PC-3 (cell line): Measurements from ENCODE around the gene BMP2K.

Experiments
- EZH2 ChIP-seq: fragments of 300-600 bp; sonication (generic); IDR thresholded peaks from one replicate; pipeline ENCODE4 v1.6.1; 2017; ENCODE audit warnings: antibody characterized with exemption, mild to moderate bottlenecking, low read length; ENCODE audit not compliant: unreplicated experiment
- EZH2phosphoT487 ChIP-seq: fragments of 300-600 bp; sonication (generic); IDR thresholded peaks from 2 replicates; pipeline ENCODE4 v1.6.1; 2018; ENCODE audit warnings: mild to moderate bottlenecking, antibody characterized with exemption, low read length, borderline replicate concordance
- TF ChIP-seq, protein P1 (sequence below): fragments of 300-600 bp; sonication (generic); conservative IDR thresholded peaks from 2 replicates; pipeline ENCODE4 v1.5.1; 2017; ENCODE audit warnings: antibody characterized with exemption, low read depth, mild to moderate bottlenecking, low read length

DNA sequence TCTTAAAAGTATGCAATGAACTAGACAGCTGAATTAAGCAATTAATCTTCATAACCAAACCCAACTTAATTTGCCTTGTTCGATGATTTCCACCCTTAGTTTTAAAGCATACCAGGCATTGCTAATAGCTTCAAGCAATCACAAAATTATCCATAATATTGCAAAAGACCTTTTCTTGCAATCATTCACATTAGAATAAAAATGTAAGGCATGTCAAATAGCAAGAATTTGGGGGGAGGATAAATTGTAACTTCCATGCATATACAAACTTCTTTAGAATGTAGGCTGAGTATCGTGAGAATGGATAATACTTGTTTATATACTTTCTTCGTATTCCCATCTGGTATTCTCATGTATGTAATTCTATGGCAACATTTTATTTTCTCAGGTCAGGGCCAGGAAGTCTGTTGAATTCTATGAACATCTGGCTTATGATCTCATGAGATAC lies 28.7 kb upstream of the BMP2K start:
- TF ChIP-seq, protein P1, sequence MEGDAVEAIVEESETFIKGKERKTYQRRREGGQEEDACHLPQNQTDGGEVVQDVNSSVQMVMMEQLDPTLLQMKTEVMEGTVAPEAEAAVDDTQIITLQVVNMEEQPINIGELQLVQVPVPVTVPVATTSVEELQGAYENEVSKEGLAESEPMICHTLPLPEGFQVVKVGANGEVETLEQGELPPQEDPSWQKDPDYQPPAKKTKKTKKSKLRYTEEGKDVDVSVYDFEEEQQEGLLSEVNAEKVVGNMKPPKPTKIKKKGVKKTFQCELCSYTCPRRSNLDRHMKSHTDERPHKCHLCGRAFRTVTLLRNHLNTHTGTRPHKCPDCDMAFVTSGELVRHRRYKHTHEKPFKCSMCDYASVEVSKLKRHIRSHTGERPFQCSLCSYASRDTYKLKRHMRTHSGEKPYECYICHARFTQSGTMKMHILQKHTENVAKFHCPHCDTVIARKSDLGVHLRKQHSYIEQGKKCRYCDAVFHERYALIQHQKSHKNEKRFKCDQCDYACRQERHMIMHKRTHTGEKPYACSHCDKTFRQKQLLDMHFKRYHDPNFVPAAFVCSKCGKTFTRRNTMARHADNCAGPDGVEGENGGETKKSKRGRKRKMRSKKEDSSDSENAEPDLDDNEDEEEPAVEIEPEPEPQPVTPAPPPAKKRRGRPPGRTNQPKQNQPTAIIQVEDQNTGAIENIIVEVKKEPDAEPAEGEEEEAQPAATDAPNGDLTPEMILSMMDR = no peak
- no peak for TF ChIP-seq EZH2
- no peak for TF ChIP-seq EZH2phosphoT487
